ENCODE results near the gene STX3. TPM values are rescaled to one million over a fixed set of nuclear protein-coding genes. Genes with fewer than 3 reads are reported as not detected.

Gene STX3
- total RNA-seq, 1 experiment from 2014 or later = 20.4 TPM

DNA sequence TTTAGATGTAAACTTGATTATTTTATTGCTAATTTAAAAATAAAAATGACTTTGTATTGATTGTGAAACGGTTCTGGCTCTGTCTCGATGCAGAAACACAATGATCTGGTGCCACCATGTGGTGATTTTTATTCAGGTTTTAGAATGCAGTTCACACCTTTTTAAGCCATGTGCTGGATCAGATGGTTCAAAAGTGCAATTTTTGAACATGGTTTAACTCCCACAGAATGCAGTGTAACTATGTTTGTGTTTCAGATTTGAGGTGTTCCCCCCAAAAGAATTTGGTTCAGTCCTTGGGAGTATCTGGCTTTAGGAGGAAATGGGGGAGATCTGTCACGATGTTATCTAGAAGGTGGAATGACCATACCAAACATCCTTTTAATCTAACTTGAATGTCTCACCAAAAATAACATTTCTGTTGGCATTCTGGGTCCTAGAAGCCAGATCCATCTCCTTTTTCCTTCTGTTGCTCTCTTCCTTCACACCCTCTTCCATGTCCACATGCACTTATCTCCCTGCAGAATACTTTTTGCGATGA, 47.5 kb downstream of the STX3 start:
- ChIA-PET POLR2A (interaction anchor here (2.3 kb wide), 1 partner anchor 47 kb away, joined by 15 read pairs; the partner anchor contains the start of gene STX3), CTCF (interaction anchor here (0.9 to 3.3 kb wide), 4 partner anchors 47 to 122 kb away, joined by 3 to 40 read pairs (median 4); partner anchors contain the start of gene STX3), RAD21 (ENCODE audit: low non-redundant PET in 1 of 2, low total read pairs in 2 of 2, uncharacterized antibody in 2 of 2, unreplicated experiment in 2 of 2) (no interaction called here)
- Histone ChIP-seq H3K27ac (ENCODE audit: low read depth, low read length) (no peak overlapping the region), H3K9me2 (ENCODE audit: insufficient read depth) (no peaks in the 10 kb centered on the region), H3K9me3 (ENCODE audit: control insufficient read depth in 1 of 2, insufficient read depth in 1 of 2, low read depth in 1 of 2, low read length in 2 of 2) (no peaks in the 10 kb centered on the region), H3K36me3 (ENCODE audit: control insufficient read depth in 1 of 2, insufficient read depth in 2 of 2, low read length in 2 of 2) (peaks cover 12 to 25% of the 10 kb centered on the region in 2 experiments; a peak in 3 of 4 replicates), H3K4me1 (ENCODE audit: control insufficient read depth in 1 of 2, insufficient read depth in 2 of 2, low read length in 2 of 2) (peaks cover 0 to 7% of the 10 kb centered on the region in 2 experiments; a peak in 1 of 4 replicates), H3K79me2 (ENCODE audit: insufficient read depth, low read length) (no peaks in the 10 kb centered on the region; the same call in 1 of the 2 replicates), H3K27me3 (ENCODE audit: insufficient read depth, low read length) (no peaks in the 10 kb centered on the region), H2AFZ (ENCODE audit: low read depth, low read length, poor library complexity, severe bottlenecking) (no peak overlapping the region), H3K4me2 (ENCODE audit: low read length) (no peak overlapping the region), H4K20me1 (ENCODE audit: insufficient read depth) (no peaks in the 10 kb centered on the region), H3K4me3 (replicated peaks in 1 of 2; ENCODE audit: low read depth in 1 of 2, low read length in 2 of 2) (no peak overlapping the region), H3K9ac (ENCODE audit: low read length) (no peak overlapping the region)
- intact Hi-C loops (cut with micrococcal nuclease) = loop anchor here (1.0 to 10.0 kb wide), 4 partner anchors 48 to 368 kb away; partner anchors contain the start of gene OR5A1
- DNase-seq (ENCODE audit: low read depth, low spot score) (peak; percentile 46), ATAC-seq (peak; percentile 67)
- TF ChIP-seq CEBPB (IDR thresholded peaks at IDR 0.05; ENCODE audit: low read depth) = peak; percentile 81
- 0 out of 2 replicates have a peak, but pooled peaks have one; percentile 12 for TF ChIP-seq SP1 (IDR thresholded peaks at IDR 0.05; ENCODE audit: low read depth)
- TF ChIP-seq RAD21 (IDR thresholded peaks at IDR 0.05; ENCODE audit: low read depth) = peak; percentile 94
- TF ChIP-seq SRF (IDR thresholded peaks at IDR 0.05; ENCODE audit: low read depth) = no peak
- TF ChIP-seq, protein P1, sequence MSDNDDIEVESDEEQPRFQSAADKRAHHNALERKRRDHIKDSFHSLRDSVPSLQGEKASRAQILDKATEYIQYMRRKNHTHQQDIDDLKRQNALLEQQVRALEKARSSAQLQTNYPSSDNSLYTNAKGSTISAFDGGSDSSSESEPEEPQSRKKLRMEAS (IDR thresholded peaks at IDR 0.05) = peak; percentile 99
- peak; percentile 96 for TF ChIP-seq CBX3 (IDR thresholded peaks at IDR 0.05; ENCODE audit: low read depth)
- TF ChIP-seq, protein P2, sequence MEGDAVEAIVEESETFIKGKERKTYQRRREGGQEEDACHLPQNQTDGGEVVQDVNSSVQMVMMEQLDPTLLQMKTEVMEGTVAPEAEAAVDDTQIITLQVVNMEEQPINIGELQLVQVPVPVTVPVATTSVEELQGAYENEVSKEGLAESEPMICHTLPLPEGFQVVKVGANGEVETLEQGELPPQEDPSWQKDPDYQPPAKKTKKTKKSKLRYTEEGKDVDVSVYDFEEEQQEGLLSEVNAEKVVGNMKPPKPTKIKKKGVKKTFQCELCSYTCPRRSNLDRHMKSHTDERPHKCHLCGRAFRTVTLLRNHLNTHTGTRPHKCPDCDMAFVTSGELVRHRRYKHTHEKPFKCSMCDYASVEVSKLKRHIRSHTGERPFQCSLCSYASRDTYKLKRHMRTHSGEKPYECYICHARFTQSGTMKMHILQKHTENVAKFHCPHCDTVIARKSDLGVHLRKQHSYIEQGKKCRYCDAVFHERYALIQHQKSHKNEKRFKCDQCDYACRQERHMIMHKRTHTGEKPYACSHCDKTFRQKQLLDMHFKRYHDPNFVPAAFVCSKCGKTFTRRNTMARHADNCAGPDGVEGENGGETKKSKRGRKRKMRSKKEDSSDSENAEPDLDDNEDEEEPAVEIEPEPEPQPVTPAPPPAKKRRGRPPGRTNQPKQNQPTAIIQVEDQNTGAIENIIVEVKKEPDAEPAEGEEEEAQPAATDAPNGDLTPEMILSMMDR (IDR thresholded peaks at IDR 0.05 in 2 of 3, conservative IDR thresholded peaks at IDR 0.05 in 1 of 3; ENCODE audit: borderline replicate concordance in 1 of 3, insufficient read depth in 1 of 3, low read depth in 2 of 3, low read length in 2 of 3) = peak; percentile 41 to 95 (median 66); a peak in 5 of 6 replicates
- TF ChIP-seq EGR1 (IDR thresholded peaks at IDR 0.05; ENCODE audit: low read depth) = no peak
- TF ChIP-seq ELF1 (IDR thresholded peaks at IDR 0.05; ENCODE audit: borderline replicate concordance, low read depth) = no peak
- no peak for TF ChIP-seq YY1 (IDR thresholded peaks at IDR 0.05; ENCODE audit: extremely low read depth, insufficient replicate concordance, low read depth, low read length)
- no peak for TF ChIP-seq SIN3A (IDR thresholded peaks at IDR 0.05; ENCODE audit: low read depth)
- TF ChIP-seq, protein P3, sequence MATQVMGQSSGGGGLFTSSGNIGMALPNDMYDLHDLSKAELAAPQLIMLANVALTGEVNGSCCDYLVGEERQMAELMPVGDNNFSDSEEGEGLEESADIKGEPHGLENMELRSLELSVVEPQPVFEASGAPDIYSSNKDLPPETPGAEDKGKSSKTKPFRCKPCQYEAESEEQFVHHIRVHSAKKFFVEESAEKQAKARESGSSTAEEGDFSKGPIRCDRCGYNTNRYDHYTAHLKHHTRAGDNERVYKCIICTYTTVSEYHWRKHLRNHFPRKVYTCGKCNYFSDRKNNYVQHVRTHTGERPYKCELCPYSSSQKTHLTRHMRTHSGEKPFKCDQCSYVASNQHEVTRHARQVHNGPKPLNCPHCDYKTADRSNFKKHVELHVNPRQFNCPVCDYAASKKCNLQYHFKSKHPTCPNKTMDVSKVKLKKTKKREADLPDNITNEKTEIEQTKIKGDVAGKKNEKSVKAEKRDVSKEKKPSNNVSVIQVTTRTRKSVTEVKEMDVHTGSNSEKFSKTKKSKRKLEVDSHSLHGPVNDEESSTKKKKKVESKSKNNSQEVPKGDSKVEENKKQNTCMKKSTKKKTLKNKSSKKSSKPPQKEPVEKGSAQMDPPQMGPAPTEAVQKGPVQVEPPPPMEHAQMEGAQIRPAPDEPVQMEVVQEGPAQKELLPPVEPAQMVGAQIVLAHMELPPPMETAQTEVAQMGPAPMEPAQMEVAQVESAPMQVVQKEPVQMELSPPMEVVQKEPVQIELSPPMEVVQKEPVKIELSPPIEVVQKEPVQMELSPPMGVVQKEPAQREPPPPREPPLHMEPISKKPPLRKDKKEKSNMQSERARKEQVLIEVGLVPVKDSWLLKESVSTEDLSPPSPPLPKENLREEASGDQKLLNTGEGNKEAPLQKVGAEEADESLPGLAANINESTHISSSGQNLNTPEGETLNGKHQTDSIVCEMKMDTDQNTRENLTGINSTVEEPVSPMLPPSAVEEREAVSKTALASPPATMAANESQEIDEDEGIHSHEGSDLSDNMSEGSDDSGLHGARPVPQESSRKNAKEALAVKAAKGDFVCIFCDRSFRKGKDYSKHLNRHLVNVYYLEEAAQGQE (IDR thresholded peaks at IDR 0.05; ENCODE audit: low read depth) = no peak
- BruUV-seq (replicated peaks) = no TSS peak
